Right lobe of liver (tissue), 6 donors: Measurements from ENCODE around the gene WDFY4. TPM values are rescaled to one million over a fixed set of nuclear protein-coding genes. Genes with fewer than 3 reads are reported as not detected.

Experiments used
- ATAC-seq, 4 donors: fragments of 200-7000 bp; cut with Tn5 transposase; one replicate each; pipeline ENCODE4 v1.9.1; 2020; ENCODE audit warnings: mild to moderate bottlenecking in 4 of 4, moderate library complexity in 4 of 4
- DNase-seq, 3 donors: peaks; one replicate each; pipeline ENCODE4 v3.0.0-alpha.2; 2020
- H3K27ac ChIP-seq, 3 donors: fragments of 200-600 bp; one replicate each; pipeline ENCODE4 v1.8.0; 2022
- H3K27me3 ChIP-seq, 2 donors: fragments of 200-600 bp; one replicate each; pipeline ENCODE4 v1.8.0; 2022
- H3K36me3 ChIP-seq, 4 donors: fragments of 200-600 bp; sonication (generic) in 1 of 4; one replicate each; pipeline versions ENCODE4 v1.5.1 to v1.8.0; 2017 to 2022; ENCODE audit warnings: control low read depth in 1 of 4
- H3K4me1 ChIP-seq, 4 donors: fragments of 200-600 bp; sonication (generic) in 1 of 4; one replicate each; pipeline versions ENCODE4 v1.5.1 to v1.8.0; 2017 to 2022; ENCODE audit warnings: control low read depth in 1 of 4
- H3K4me3 ChIP-seq, 3 donors: fragments of 200-600 bp; one replicate each; pipeline ENCODE4 v1.8.0; 2022
- H3K9me3 ChIP-seq, 4 donors: fragments of 200-600 bp; sonication (generic) in 1 of 4; one replicate each; pipeline versions ENCODE4 v1.5.1 to v1.8.0; 2017 to 2022; ENCODE audit warnings: control low read depth in 1 of 4
- CTCF ChIP-seq, 4 donors: fragments of 200-600 bp in 3 of 4; fragments of 450-650 bp in 1 of 4; IDR thresholded peaks; one replicate each; pipeline versions ENCODE4 v1.5.1 to v1.8.0; 2016 to 2022; ENCODE audit warnings: antibody characterized with exemption in 4 of 4, mild to moderate bottlenecking in 2 of 4
- POLR2A ChIP-seq: fragments of 450-650 bp; IDR thresholded peaks from one replicate; pipeline ENCODE4 v1.6.1; 2017; ENCODE audit warnings: antibody characterized with exemption, mild to moderate bottlenecking
- WGBS: methylation state at CpG from one replicate; pipeline ENCODE4 v1.1.6; 2018; ENCODE audit warnings: low coverage, low lambda C conversion rate; ENCODE audit not compliant: insufficient coverage; ENCODE audit errors: missing lambda C conversion rate; 5-methylcytosine and 5-hydroxymethylcytosine counted together
- intact Hi-C, 2 donors: fragments of 100-400 bp; cut with DNase I; formaldehyde crosslinking; loops; one replicate each; pipeline versions ENCODE4 v1.11.2 to v1.14.1; 2022
- total RNA-seq, 6 experiments: library from RNA; depleted of rRNA in 2 of 6; stranded (reverse); fragments of >200 nt in 2 of 6; fragmentation: NEBNext Ultra II Directional in 3 of 6; extraction: Animal tissue kit (Norgen Biotek cat#: 25700) in 3 of 6; gene quantifications; one replicate each; pipeline versions ENCODE4 v1.1.0 to v1.2.4, GENCODE V29; 2016 to 2023
- donor health status: DM: no; HTN: yes; CAD: no.
- donor health status: DM: no; HTN: no; CAD: no.
- donor health status: DM: no; HTN: no; CAD: no.
- donor health status: DM: no; HTN: yes; CAD: no.
- donor health status: DM: no; HTN: yes; CAD: no.

The WDFY4 gene
- total RNA-seq, 6 experiments from 2014 or later = 1.4 to 4.1 (median 1.9) TPM

- no peaks in the 10 kb centered on the region for H3K4me1 ChIP-seq
- intact Hi-C loops = no loop called here
- WGBS = 0% methylated on average over 1 of the region's 4 CpGs
- TF ChIP-seq POLR2A = no peak
- no peak for TF ChIP-seq CTCF (IDR thresholded peaks at IDR 0.05)
- H3K27ac ChIP-seq = no peak overlapping the region
- H3K36me3 ChIP-seq = no peaks in the 10 kb centered on the region
- ATAC-seq (no peak), DNase-seq (no peak)
- H3K4me3 ChIP-seq = no peak overlapping the region
- no peaks in the 10 kb centered on the region for H3K9me3 ChIP-seq
- no peaks in the 10 kb centered on the region for H3K27me3 ChIP-seq
Observed at GRCh38 chr10:48696535-48696873, 11.8 kb downstream of the WDFY4 start.

- Histone ChIP-seq H3K4me1 (no peaks in the 10 kb centered on the region), H3K36me3 (no peaks in the 10 kb centered on the region), H3K27me3 (no peaks in the 10 kb centered on the region), H3K27ac (no peak overlapping the region), H3K9me3 (no peaks in the 10 kb centered on the region), H3K4me3 (no peak overlapping the region)
- ATAC-seq (no peak), DNase-seq (no peak)
- no peak for TF ChIP-seq POLR2A
- TF ChIP-seq CTCF (IDR thresholded peaks at IDR 0.05) = no peak
- WGBS = no CpG with 5 or more reads among the region's 5 CpGs
- intact Hi-C loops = no loop called here
Observed at GRCh38 chr10:48697091-48697490, 12.4 kb downstream of the WDFY4 start.

- H3K4me1 ChIP-seq = no peaks in the 10 kb centered on the region
- no peaks in the 10 kb centered on the region for H3K36me3 ChIP-seq
- no peaks in the 10 kb centered on the region for H3K9me3 ChIP-seq
- TF ChIP-seq POLR2A (no peak), CTCF (IDR thresholded peaks at IDR 0.05) (no peak)
- intact Hi-C loops = no loop called here
- H3K4me3 ChIP-seq = no peak overlapping the region
- DNase-seq (no peak), ATAC-seq (no peak)
- 77% methylated on average over 16 of the region's 19 CpGs for WGBS
- H3K27ac ChIP-seq = no peak overlapping the region
- H3K27me3 ChIP-seq = no peaks in the 10 kb centered on the region
Observed at GRCh38 chr10:48697821-48698764, 13.4 kb downstream of the WDFY4 start.

DNA sequence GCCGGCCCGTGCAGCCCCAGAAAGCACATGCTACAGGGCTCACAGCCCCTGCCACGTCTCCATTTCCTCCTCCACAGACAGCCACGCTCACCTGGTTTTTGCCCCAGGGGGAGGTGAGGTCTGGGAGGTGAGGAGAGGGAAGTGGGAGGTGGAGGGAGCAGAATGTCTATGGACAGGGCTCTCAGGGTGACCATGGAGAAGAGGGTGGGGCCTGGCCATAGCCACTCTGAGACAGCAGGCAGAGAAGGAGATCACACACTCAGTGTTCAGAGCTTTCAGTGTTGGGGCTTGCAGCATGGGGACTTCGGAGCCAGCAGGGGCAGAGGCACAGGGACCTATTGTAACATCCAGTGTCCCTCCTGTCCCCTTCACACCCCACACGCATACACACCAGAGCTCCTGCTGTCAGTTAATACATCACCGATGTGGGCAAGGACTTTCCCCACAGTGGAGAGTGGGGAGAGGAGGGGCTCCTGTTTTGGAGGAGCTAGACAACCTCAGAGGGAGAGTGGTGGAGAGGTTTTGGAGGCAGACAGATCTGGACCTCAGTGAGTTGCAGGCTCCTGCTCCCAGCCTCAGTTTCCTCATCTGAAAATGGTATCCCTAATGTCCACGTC lies 14.4 kb downstream of the WDFY4 start:
- TF ChIP-seq CTCF (IDR thresholded peaks at IDR 0.05) = no peak
- TF ChIP-seq POLR2A = no peak
- Histone ChIP-seq H3K36me3 (no peaks in the 10 kb centered on the region), H3K27ac (no peak overlapping the region), H3K4me3 (no peak overlapping the region), H3K4me1 (no peaks in the 10 kb centered on the region), H3K9me3 (no peaks in the 10 kb centered on the region), H3K27me3 (no peaks in the 10 kb centered on the region)
- 67% methylated on average over 5 of the region's 8 CpGs for WGBS
- intact Hi-C loops = no loop called here
- DNase-seq (no peak), ATAC-seq (no peak)
